Globus pallidus (tissue), 1 donor: Measurements from ENCODE around the gene TTC28.

Source experiments
- DNase-seq: peaks from one replicate; pipeline ENCODE4 v3.0.0-alpha.2; 2015; ENCODE audit warnings: low spot score

TTC28 gene

DNA sequence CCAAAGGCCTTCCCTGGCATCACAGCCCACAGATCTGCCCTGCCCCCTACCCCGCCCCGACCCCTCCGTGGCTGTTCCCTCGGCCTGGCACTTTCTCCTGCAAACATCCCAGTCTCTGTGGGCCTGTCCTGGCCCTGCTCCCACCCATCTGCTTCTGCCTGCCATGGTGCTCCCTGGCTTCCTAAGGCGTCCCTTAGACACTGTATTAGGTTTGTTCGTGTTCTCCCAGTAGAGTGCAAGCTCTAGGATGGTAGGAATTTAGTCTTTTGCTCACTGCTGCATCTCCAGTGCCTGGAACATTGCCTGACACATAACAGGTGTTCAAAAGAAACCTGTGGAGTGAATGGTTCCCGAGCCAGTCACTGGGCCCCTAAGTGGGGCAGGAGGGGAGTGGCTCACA lies 690.9 kb downstream of the TTC28 start:
- no peak for DNase-seq

DNA sequence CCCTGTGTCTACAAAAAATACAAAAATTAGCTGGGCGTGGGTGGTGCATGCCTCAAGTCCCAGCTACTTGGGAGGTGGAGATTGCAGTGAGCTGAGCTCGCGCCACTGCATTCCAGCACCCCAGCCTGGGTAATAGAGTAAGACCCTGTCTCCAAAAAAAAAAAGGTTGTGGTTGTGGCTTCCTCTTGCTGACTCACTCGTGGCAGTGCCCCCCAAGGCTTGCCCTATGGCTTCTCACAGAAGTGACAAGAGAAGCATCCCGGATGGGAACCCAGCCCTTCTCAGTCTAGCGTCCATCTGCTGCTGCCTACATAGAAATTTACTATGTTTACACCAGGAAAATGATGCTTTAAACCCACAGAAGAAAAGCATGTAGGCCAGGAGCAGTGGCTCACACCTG lies 692.1 kb downstream of the TTC28 start:
- no peak for DNase-seq

DNA sequence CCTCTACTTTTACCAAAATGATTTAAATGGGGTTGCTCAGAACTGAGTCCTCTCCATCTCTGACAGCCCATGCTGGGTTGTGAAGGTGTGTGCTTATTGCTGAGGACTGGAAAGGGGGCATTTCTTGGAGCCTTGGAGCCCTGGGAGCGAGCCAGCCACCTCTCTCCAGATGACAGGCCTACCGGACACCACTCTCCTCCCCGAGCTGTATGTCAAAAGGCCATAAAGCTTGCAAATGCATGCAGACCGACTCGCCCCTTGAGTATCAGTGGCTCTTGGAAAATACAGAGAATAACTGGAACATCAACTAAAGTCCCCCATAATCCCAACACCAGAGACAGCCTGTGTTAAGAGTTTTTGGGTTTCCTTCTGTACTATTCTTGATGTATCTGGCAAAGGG lies 692.7 kb downstream of the TTC28 start:
- no peak for DNase-seq

DNA sequence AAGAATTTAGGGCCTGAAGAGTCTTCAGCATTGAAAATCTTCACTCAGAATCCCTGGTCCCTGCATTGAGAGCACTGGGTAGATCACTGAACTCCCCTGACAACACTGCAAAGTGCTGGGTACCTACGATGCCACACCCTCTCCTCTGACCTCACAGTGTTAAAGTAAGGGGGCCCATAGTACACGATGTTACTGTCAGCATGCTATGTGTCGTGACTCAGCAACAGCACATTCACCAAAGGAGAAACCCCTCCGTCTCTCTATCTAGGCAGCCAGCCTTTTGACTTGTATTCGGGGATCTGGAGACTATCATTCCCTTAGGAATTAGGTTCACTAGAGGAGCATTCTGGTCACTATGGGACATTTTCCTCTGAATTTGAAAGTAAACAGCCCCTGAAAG lies 693.2 kb downstream of the TTC28 start:
- DNase-seq: no peak

DNA sequence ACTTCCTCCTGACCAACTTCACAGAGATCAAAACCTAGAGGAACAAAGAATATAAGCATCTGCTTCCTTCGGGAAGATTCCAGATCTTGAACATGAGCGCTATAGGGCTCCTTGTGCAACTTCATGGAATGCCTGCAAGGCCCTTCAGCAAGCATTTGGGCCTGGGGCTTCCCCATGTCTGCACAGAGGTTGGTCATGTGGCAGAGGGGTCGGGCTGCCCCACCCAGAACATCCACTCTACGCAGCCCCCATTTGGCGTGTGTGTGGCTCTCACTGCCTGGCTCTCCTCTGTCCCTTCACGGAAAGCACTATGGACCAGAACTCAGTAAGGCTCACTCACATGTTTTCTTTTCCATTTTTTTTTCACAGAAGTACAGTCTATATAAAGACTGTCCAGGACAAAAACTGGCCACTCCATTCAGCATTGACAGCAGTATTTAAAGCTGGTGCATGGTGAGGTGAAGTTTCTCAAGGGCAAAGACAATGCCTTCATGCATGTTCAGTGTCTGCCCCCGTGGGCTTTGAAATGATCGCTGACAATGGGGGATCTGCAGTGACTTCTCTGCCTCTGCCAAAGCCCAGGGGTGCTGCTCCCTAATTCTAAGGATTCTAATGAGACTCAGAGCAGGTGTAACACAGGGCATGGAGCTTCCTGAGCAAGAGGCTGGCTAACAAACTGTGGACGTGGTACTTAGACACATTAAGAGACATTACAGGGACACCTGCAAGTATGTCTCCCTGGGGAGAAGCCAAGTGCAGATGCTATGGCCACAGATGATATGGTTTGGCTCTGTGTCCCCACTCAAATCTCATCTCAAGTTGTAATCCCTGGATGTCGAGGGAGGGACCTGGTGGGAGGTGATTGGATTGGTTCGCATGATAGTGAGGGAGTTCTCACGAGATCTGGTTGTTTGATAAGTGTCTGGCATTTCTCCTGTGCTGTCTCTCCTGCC lies 694.0 kb downstream of the TTC28 start:
- DNase-seq: no peak

DNA sequence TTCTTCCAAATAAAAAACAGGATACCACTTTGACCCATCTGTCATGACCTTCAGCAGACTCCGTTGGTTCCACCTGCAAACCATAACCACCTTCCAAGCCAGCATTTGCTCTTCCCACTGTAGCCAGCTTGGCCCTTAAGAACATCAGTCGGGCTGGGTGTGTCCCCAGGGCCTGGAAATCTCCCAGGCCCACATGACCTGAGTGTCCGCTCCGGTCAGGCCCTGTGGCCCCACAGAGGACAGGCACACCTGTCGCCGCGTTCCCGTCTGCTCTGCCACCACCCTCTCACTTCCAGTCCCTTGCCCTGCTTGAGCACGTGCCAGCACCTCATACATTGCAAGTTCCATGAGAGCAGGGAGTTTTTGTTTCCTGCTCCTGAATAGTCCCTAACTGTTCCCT lies 694.9 kb downstream of the TTC28 start:
- DNase-seq: no peak

DNA sequence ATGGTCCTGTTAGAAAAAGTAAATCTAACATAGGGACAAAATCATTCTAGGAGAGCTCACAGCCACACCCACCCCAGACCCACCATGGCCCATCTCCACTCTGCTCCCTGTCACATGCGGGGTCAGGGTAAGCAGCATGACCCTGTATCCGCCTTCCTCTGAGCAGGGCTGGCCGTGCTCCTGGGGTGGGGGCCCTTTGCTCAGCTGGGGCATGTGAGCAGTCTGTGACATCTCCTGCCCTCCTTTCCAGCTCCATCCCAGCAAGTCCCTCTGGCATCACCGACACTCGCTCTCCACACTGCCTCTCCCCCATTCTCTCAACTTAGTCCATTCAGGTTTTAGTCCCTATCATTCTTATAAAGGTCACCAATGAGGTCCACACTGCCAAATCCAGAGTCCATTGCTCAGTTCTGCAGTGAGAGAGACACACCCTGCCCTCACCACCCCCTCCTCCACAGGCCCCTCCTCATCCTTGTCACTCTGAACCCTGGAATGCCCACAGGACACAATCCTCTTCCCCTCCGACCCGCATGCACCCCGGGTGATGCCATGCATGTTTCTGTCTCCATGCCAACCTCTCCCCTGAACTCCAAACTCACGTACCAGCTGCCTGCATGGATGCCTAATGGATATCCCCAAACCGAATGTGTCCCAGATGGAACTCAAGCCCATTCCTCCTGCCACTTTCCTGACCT lies 695.5 kb downstream of the TTC28 start:
- DNase-seq: no peak

DNA sequence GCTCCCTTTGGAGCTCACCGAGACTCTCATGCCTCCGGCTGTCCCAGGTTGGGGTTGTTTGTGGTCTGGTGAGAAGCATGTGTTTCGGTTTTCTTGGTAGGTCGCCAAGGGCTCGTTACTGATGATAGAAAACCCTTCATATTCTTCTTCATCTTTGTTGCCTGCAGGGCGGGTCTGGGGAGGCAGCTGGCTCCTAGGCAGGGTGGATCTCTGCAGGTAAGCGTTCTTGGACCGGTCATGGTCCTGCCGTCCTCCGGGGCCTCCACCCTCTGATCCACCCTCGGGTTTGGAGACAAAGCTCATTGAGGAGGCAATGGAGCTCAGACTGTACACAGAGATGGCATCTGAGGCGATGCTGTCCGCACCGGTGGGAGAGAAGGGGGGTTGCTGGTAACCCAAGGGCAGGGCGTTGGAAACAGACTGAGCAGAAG lies 696.3 kb downstream of the TTC28 start:
- no peak for DNase-seq

DNA sequence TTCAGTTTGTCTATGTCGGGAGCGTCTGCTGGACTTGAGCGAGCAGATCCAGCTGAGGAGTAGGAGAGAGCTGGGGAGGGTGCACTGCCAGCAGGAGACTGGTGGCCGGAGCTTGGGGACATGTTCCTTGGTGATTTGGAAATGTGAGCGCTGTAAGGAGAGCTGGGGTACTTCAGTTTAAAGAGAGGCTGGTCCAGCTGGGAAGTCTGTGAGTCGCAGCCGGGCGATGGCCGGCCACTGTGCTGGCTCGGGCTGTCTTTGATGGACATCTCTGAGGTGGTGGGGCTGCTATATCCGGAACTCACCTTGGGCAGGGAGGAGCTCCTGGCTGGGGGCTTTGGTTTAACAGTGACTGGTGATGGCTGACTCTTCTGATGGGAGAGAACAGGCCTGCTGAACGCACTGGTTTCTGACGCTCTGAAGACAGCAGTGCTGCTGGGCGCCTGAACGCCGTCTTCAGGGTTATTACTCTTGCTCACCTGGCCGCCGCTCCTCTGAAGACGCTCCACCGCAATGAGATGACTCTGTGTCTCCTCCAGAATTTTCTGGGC lies 696.9 kb downstream of the TTC28 start:
- DNase-seq: no peak

DNA sequence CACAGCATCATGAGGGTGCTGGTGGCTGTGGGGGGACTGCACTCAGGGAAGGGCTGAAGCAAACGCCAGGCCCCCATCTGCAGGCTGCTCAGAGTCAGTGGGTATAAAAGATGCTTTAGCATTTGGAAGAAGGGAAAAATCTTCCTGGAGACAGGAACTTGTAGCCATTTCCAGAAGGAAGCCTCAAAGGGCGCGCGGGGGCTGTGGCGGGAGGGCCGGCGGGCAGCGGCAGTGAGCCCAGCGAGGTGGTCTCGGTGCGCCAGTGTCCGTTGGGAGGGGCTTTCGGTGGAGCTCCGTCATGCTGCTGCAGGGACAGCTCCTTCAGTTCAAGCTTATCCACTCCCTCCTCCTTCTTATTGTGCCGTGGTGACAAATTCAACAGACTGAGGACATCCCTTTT lies 697.5 kb downstream of the TTC28 start:
- DNase-seq: no peak

DNA sequence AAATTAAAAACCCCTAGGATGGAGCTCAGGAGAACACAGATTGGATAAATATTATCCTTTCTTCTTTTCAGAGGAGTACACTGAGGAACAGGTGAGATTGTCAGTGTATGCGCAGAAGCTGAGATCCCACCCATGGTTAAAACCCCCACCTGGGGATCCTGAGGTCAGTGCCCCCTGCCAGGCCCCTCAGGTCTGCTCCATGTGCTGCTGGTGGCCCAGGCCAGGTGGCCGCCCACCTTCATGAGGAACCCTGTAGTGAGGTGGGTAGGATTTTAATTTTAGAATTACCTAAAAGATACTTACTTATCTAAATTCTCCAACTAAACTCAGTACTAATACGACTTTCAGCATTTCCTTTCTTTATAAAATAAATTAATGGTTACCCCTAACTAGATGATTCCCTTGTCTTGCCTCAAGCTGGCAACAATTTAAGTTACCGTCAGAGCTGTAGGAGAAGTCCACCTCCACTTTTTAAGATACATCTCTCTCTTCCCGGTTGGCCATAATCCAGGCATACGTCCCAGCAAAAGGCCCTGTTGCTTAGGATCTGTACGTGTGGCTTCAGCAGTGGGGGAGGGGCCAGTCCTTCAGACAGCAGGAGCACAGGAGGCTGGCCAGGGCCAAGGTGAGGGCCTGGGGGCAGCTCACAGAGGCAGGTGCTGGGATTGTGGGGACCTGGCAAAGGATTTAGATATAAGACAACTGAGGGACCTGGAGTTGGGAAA lies 699.1 kb downstream of the TTC28 start:
- DNase-seq: no peak

DNA sequence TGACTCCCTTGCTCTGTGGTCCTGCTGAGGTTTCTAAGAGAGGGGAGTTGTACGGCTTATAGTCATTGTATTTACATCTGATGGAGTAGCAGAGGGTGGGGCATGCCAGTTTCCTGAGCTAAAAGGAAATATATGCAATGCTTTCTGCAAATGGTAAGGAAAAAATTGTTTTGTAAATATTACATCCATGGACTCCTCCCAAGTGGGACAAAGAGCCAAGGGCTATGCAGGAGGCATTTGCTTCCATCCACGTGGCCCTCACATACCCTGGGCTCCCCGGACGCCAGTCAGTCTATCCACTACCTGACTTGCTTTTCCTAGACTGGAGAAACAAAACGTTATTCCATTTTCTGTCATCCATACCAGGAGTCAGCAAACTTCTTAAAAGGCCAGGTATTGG lies 700.8 kb downstream of the TTC28 start:
- DNase-seq: no peak

DNA sequence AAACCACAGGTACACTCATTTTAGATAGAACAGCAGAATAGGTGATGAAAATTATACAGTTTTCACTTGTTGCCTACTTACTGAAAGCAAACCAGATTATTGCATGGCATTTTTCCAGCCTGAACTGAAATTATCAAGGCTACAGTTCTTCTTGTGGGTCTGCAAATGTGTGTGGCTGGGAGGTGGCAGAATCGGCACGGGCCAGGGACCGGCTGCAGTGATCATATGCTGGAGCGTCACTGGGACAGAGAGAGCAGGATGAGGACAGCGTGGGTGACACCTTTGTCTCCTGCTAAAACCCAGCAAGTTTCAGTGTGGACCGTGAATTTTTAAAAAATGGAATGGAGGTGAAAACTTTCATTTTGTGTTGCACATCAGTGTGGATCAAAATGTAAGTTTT lies 701.3 kb downstream of the TTC28 start:
- no peak for DNase-seq

DNA sequence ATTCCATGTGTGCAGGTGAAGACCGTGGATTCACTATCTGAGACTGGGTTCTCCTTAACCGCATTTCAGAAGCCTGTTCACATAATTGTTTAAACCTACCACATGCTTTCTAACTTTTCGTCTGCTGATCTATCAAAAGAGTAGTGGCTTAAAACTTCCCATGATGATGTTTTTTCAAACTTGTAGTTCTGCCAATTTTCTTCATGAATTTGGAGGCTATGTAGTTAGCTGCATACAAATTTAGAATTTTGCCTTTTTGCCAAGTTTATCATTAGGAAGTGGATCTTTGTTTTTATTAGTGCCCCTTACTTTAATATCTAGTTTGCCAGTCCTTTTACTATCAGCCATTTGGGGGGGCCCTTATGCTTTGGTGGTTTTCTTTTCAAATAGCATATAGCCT lies 703.1 kb downstream of the TTC28 start:
- no peak for DNase-seq

DNA sequence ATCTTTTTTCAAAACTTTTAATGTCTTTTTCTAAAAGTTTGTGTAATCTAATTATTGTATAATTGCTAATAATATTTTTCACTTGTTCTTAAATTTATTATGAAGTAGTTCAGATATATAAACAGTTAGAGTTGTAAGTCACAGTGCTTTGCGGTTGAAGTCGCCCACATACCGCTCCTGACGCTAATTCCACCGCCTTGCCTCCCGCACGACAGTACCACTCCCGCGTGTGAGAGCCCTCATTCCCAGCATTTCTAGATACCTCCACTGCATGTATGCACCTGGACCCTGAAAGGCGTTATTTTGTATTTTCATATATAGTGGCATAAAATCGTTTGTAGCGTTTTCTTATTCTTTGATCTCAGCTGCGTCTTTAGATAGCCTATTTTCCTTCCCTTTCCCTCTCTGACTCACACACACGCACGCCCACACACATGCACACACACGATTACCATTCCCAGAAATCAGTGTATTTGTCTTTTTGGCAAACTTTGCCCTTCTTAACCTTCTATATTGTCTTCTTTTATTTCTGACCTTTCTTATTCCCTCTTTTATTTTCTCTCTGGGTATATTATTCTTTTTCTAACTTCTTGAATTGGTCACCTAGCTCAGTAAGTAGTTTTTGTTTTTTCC lies 704.1 kb downstream of the TTC28 start:
- no peak for DNase-seq

DNA sequence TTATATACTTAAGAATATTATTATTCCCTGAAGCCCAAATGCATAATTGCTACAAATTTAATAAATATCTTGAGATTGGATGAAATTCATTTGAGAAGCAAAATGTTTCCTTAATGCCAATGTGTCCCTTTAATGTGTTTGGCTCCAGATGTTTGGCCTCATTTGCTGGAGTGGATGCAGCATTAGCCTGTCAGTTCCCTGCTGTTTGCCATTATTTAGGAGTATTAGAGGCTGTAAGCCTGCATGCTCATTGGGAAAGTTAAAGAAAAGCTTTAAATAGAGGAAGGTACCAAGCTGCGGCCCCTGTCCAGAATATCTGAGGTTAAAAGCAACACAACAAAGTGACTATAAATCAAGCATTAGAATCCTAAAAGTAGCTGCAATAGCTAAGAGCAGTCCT lies 705.8 kb downstream of the TTC28 start:
- DNase-seq: no peak

DNA sequence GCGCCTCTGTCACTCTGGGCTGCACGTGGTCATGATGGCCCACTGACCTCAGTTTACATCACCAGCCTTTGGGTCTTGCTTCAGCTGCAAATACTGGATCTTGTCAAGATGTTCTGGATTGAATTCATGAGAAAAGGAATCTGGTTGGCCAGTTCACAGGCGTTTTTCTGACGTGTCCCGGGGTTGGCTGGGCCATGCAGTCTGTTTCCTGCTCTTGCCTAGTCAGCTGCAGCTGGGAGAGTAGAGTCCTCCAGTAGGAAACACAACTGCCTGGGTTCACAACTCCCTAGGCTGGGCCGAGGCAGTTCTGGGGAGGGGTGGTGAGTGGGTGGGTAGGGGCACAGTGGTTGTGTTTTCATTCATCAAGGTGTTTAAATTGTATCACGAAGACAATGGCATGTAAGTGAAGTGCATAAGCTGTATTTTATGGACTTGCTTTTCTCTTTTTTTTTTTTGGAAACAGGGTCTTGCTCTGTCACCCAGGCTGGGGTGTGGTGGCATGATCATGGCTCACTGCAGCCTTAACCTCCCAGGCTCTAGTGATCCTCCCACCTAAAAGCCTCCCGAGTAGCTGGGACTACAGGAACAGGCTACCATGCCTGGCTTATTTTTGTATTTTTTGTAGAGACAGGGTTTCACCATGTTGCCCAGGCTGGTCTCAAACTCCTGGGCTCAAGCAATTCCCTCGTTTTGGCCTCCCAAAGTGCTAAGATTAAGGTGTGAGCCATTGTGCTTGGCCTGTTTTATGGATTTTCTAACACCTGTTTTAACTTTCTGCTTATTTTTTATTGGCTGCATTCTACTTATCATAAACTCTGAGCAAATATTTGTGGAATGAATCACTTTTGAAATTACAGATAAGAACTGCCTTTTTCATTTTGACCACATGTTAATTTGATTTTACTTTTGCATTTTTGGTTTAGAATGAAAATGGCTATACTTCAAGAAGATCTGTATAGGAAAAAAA lies 706.6 kb downstream of the TTC28 start:
- no peak for DNase-seq

DNA sequence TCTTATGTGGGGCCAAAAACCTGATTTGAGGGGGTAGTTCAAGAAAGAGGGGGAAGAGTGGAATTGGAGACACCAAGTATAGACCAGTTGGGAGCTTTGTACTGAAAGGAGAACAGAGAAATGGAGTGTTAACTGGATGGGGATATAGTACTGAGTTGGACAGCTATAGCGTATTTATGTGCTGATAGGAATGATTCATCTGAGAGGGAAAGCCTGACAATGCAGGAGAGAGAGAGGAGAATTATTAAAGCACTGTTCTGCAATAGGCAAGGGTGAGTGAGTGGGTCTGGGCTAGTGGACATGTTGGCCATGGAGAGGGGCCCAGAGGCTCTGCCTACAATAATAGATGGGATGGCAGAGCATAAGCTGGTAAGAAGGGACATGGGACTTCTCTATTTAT lies 707.7 kb downstream of the TTC28 start:
- no peak for DNase-seq

DNA sequence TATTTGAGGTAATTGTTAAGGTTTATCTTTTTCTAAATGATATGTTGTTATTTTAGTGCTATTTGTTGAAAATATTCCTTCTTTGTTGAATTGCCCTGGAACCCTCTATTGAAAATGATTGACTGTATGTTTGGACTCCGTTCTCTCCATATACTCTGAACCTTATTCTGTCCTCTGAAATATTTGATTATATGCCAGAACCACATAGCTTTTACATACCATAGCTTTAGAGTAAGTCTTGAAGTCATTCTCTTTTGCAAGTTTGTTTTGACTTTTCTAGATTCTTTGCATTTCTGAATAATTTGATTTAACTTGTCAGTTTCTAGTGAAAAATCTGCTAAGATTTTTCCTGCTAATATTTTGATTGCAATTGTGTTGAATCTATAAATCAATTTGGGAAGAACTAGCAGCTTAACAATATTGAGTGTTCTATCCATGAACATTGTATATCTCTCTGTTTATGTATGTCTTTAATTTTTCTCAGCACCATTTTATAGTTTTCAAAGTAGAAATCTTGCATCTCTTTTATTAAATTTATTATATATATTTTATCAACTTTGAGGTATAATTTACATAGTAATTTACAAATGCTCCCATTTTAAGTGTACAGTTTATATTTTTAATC lies 708.9 kb downstream of the TTC28 start:
- no peak for DNase-seq
